ENCODE measurements around the gene DCAF15.

DCAF15 gene

GRCh38 chr19:14000691-14001375, 48.5 kb downstream of the DCAF15 start:
- H3K4me3 ChIP-seq (ENCODE audit: low read depth, low read length): no peak overlapping the region
- no peak for TF ChIP-seq CTCF (IDR thresholded peaks at IDR 0.05; ENCODE audit: control insufficient read depth, extremely low read depth, insufficient read depth)
- DNase-seq (ENCODE audit: low read depth): no peak

GRCh38 chr19:14002571-14003250, 50.4 kb downstream of the DCAF15 start:
- no peak overlapping the region for H3K4me3 ChIP-seq (ENCODE audit: low read depth, low read length)
- no peak for TF ChIP-seq CTCF (IDR thresholded peaks at IDR 0.05; ENCODE audit: control insufficient read depth, extremely low read depth, insufficient read depth)
- DNase-seq (ENCODE audit: low read depth): no peak

GRCh38 chr19:14003251-14004055, 51.1 kb downstream of the DCAF15 start:
- TF ChIP-seq CTCF (IDR thresholded peaks at IDR 0.05; ENCODE audit: control insufficient read depth, extremely low read depth, insufficient read depth): no peak
- DNase-seq (ENCODE audit: low read depth): no peak
- no peak overlapping the region for H3K4me3 ChIP-seq (ENCODE audit: low read depth, low read length)

GRCh38 chr19:14004619-14005348, 52.5 kb downstream of the DCAF15 start:
- no peak for DNase-seq (ENCODE audit: low read depth)
- no peak overlapping the region for H3K4me3 ChIP-seq (ENCODE audit: low read depth, low read length)
- TF ChIP-seq CTCF (IDR thresholded peaks at IDR 0.05; ENCODE audit: control insufficient read depth, extremely low read depth, insufficient read depth): no peak

GRCh38 chr19:14005349-14006084, 53.2 kb downstream of the DCAF15 start:
- peak overlapping the region; percentile 74 for H3K4me3 ChIP-seq (ENCODE audit: low read depth, low read length)
- no peak for TF ChIP-seq CTCF (IDR thresholded peaks at IDR 0.05; ENCODE audit: control insufficient read depth, extremely low read depth, insufficient read depth)
- DNase-seq (ENCODE audit: low read depth): no peak
